Progenitor cell of endocrine pancreas (in vitro differentiated cells): ENCODE results near the gene ATP6V0B. TPM values are rescaled to one million over a fixed set of nuclear protein-coding genes. Genes with fewer than 3 reads are reported as not detected.

Experiments
- DNase-seq: peaks from one replicate; pipeline ENCODE4 v3.0.0; 2021; ENCODE audit warnings: low spot score; ENCODE audit not compliant: unreplicated experiment
- H3K27ac Mint-ChIP-seq: 2 replicates; pipeline ENCODE4 v1.8.0; 2021; ENCODE audit warnings: mild to moderate bottlenecking, moderate library complexity, mixed read lengths
- H3K27me3 Mint-ChIP-seq: 2 replicates; pipeline ENCODE4 v1.8.0; 2021; ENCODE audit warnings: mixed read lengths
- H3K36me3 Mint-ChIP-seq: 2 replicates; pipeline ENCODE4 v1.8.0; 2022; ENCODE audit warnings: mixed read lengths; ENCODE audit not compliant: insufficient read depth
- H3K4me1 Mint-ChIP-seq: 2 replicates; pipeline ENCODE4 v1.8.0; 2021; ENCODE audit warnings: low read depth, mixed read lengths
- H3K4me3 Mint-ChIP-seq: 2 replicates; pipeline ENCODE4 v1.8.0; 2021; ENCODE audit warnings: low read depth, mild to moderate bottlenecking, moderate library complexity, mixed read lengths
- H3K9me3 Mint-ChIP-seq: 2 replicates; pipeline ENCODE4 v1.8.0; 2021; ENCODE audit warnings: low read depth, mixed read lengths
- total RNA-seq: library from RNA; stranded (reverse); gene quantifications from 2 replicates; pipeline ENCODE4 v1.2.1, GENCODE V29; 2021
- TF ChIP-seq, protein P1 (sequence below): fragments of 200-600 bp; sonication (generic); IDR thresholded peaks from one replicate; pipeline ENCODE4 v1.5.0; 2021; ENCODE audit warnings: antibody characterized with exemption, mild to moderate bottlenecking; ENCODE audit not compliant: unreplicated experiment

ATP6V0B gene
- total RNA-seq, 1 donor from 2014 or later = 104 TPM

DNA sequence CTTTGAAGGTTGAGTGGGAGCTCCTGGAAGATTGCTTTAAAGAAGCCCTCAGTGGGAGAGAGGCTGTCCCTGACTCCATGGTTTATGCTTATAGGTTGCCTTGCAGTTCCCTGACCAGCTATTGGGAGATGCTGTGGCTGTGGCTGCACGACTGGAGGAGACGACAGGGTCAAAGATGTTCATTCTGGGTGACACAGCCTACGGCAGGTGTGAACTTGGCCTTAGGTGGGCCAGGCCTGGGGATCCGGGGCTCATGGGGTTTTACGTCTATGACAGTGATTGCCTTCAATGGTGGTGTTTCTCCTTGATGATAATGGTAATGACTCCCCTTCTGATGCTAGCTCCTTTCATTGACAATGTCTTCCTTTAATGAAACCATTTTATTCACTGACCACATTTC is 4.3 kb upstream of the ATP6V0B start:
- Mint-ChIP-seq H3K4me3 (peak overlapping the region; percentile 95), H3K4me1 (peaks cover 20% of the 10 kb centered on the region), H3K27me3 (no peaks in the 10 kb centered on the region), H3K27ac (peak overlapping the region; percentile 79), H3K36me3 (peaks cover 3% of the 10 kb centered on the region), H3K9me3 (no peaks in the 10 kb centered on the region)
- TF ChIP-seq, protein P1, sequence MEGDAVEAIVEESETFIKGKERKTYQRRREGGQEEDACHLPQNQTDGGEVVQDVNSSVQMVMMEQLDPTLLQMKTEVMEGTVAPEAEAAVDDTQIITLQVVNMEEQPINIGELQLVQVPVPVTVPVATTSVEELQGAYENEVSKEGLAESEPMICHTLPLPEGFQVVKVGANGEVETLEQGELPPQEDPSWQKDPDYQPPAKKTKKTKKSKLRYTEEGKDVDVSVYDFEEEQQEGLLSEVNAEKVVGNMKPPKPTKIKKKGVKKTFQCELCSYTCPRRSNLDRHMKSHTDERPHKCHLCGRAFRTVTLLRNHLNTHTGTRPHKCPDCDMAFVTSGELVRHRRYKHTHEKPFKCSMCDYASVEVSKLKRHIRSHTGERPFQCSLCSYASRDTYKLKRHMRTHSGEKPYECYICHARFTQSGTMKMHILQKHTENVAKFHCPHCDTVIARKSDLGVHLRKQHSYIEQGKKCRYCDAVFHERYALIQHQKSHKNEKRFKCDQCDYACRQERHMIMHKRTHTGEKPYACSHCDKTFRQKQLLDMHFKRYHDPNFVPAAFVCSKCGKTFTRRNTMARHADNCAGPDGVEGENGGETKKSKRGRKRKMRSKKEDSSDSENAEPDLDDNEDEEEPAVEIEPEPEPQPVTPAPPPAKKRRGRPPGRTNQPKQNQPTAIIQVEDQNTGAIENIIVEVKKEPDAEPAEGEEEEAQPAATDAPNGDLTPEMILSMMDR = no peak
- no peak for DNase-seq

DNA sequence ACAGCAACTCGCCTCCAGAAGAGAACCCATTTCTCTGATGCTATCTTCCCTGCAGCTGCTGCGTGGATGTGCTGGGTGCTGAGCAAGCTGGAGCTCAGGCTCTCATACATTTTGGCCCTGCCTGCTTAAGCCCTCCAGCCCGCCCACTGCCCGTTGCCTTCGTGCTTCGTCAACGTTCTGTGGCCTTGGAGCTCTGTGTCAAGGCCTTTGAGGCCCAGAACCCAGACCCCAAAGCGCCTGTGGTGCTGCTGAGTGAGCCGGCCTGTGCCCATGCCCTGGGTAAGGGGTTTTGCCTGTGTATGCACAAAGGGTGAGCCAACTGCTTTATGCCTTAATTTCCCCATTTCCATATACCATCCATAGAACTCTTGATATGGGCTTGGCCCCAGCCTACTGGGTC is 3.8 kb upstream of the ATP6V0B start:
- Mint-ChIP-seq H3K36me3 (peaks cover 3% of the 10 kb centered on the region), H3K9me3 (no peaks in the 10 kb centered on the region), H3K27ac (no peak overlapping the region), H3K4me1 (peaks cover 23% of the 10 kb centered on the region), H3K27me3 (no peaks in the 10 kb centered on the region), H3K4me3 (peak overlapping the region; percentile 95)
- TF ChIP-seq, protein P1 = no peak
- no peak for DNase-seq

DNA sequence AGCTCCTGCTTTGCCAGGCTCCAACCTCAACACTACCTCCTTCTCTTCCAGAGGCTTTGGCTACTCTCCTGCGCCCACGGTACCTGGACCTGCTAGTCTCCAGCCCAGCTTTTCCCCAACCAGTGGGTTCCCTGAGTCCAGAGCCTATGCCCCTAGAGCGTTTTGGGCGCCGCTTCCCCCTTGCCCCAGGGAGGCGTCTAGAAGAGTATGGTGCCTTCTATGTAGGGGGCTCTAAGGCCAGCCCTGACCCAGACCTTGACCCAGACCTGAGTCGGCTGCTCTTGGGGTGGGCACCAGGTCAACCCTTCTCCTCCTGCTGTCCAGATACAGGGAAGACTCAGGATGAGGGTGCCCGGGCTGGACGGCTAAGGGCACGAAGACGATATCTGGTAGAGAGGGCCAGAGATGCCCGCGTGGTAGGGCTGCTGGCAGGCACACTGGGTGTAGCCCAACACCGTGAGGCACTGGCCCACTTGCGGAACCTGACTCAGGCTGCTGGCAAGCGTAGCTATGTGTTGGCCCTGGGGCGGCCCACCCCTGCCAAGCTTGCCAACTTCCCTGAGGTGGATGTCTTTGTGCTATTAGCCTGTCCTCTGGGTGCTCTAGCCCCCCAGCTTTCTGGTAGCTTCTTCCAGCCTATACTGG is 3.3 kb upstream of the ATP6V0B start:
- Mint-ChIP-seq H3K27ac (no peak overlapping the region), H3K36me3 (peaks cover 4% of the 10 kb centered on the region), H3K4me1 (peaks cover 24% of the 10 kb centered on the region), H3K4me3 (peak overlapping the region; percentile 95), H3K9me3 (no peaks in the 10 kb centered on the region), H3K27me3 (no peaks in the 10 kb centered on the region)
- TF ChIP-seq, protein P1 = no peak
- DNase-seq = no peak

DNA sequence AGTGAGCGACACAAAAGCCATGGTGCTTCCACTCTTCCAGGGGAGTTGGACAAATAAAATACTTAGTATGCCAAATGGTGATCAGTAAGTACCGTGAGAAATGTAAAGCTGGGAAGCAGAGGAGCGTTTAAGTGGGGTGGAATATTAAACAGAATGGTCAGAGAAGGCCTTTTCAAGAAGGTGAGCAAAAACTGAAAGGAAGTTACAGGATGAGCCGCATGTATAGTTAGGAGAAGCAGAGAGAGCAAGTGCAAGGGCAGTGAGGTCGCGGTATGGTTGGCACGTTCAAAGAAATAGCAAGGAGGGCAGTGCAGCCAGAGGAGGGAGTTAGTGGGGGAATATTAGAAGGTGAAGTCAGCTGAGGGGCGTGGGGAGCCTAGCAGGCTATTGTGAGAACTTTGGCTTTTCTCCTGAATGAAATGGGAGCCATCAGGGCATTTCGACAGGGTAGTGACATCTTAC is 748 bp upstream of the ATP6V0B start:
- TF ChIP-seq, protein P1 = no peak
- no peak for DNase-seq
- H3K36me3 Mint-ChIP-seq = peaks cover 8% of the 10 kb centered on the region
- H3K9me3 Mint-ChIP-seq = no peaks in the 10 kb centered on the region
- H3K27ac Mint-ChIP-seq = peak overlapping the region; percentile 93
- peaks cover 39% of the 10 kb centered on the region for H3K4me1 Mint-ChIP-seq
- H3K4me3 Mint-ChIP-seq = peak overlapping the region; percentile 90
- H3K27me3 Mint-ChIP-seq = no peaks in the 10 kb centered on the region

DNA sequence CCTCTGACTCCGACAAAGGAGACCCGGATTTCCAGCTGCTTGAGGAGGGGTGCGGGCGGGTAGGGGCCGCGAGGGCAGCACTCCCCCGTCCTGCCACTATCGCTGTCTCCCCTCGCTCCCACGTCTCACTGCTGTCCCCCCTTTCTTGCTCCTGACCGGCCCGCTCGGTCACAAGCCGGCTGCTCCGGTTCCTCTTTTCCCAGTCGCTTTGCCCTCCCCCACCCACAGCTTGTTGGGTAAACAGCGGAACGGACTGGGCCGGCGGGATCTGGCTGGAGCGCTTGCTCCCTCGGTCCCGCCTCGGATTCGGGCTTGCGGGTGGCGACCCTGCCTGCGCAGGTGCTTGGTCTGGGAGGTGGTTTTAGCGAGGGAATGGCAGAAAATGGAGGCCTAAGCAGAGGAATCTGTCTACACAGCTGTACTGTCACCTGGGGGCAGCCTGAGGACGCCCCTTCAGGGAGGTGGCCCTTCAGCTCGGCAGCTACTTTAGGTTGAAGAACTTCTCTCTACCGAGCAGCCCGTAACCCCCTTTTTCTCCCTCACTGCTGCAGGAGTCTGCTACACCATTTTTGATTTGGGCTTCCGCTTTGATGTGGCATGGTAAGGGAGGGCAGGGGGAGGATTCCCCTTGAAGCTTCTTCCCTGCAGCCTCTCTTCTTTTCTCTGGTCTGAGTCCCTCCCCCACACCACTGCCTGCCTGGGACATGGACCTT is 645 bp downstream of the ATP6V0B start:
- no peak for DNase-seq
- peaks cover 36% of the 10 kb centered on the region for H3K4me1 Mint-ChIP-seq
- no peaks in the 10 kb centered on the region for H3K27me3 Mint-ChIP-seq
- no peaks in the 10 kb centered on the region for H3K9me3 Mint-ChIP-seq
- H3K36me3 Mint-ChIP-seq = peaks cover 8% of the 10 kb centered on the region
- H3K27ac Mint-ChIP-seq = peak overlapping the region; percentile 94
- H3K4me3 Mint-ChIP-seq = peak overlapping the region; percentile 90
- TF ChIP-seq, protein P1 = no peak
